Activated naive CD8-positive, alpha-beta T cell treated with anti-CD3 and anti-CD28 coated beads for 36 hours (primary cell): ENCODE data around the gene SENP5. TPM values are rescaled to one million over a fixed set of nuclear protein-coding genes. Genes with fewer than 3 reads are reported as not detected.

Experiments used
- DNase-seq: peaks from one replicate; pipeline ENCODE4 v3.0.0; 2021
- H3K27ac Mint-ChIP-seq: one replicate; pipeline ENCODE4 v1.8.0; 2022; ENCODE audit warnings: mild to moderate bottlenecking, moderate library complexity, mixed read lengths
- H3K27me3 Mint-ChIP-seq: one replicate; pipeline ENCODE4 v1.8.0; 2022; ENCODE audit warnings: mild to moderate bottlenecking, mixed read lengths
- H3K36me3 Mint-ChIP-seq: one replicate; pipeline ENCODE4 v1.8.0; 2021; ENCODE audit warnings: mild to moderate bottlenecking, mixed read lengths
- H3K4me1 Mint-ChIP-seq: one replicate; pipeline ENCODE4 v1.8.0; 2021; ENCODE audit warnings: mixed read lengths
- H3K4me3 Mint-ChIP-seq: one replicate; pipeline ENCODE4 v1.8.0; 2022; ENCODE audit warnings: mild to moderate bottlenecking, moderate library complexity, mixed read lengths
- H3K9me3 Mint-ChIP-seq: one replicate; pipeline ENCODE4 v1.8.0; 2022; ENCODE audit warnings: mixed read lengths
- total RNA-seq, 2 experiments: library from RNA; stranded (reverse); gene quantifications; one replicate each; pipeline ENCODE4 v1.2.3, GENCODE V29; 2021

The SENP5 gene
- total RNA-seq, 2 experiments from 2014 or later = 28.1 to 31.9 TPM

- peaks cover 4% of the 10 kb centered on the region for H3K36me3 Mint-ChIP-seq
- H3K4me3 Mint-ChIP-seq = peak overlapping the region; percentile 33
Observed at GRCh38 chr3:196966526-196967401, 99.0 kb downstream of the SENP5 start.

GRCh38 chr3:196967412-196968232 is 99.9 kb downstream of the SENP5 start:
- H3K9me3 Mint-ChIP-seq = no peaks in the 10 kb centered on the region
- peaks cover 14% of the 10 kb centered on the region for H3K4me1 Mint-ChIP-seq
- peak overlapping the region; percentile 66 for H3K4me3 Mint-ChIP-seq
- H3K27me3 Mint-ChIP-seq = peaks cover 32% of the 10 kb centered on the region
- no peak for DNase-seq
- H3K27ac Mint-ChIP-seq = no peak overlapping the region
- H3K36me3 Mint-ChIP-seq = peaks cover 4% of the 10 kb centered on the region

More at GRCh38 chr3:196966526-196967401, 99.0 kb downstream of the SENP5 start:
- no peak for DNase-seq
- Mint-ChIP-seq H3K27me3 (peaks cover 32% of the 10 kb centered on the region), H3K4me1 (peaks cover 14% of the 10 kb centered on the region), H3K27ac (no peak overlapping the region), H3K9me3 (no peaks in the 10 kb centered on the region)

- Mint-ChIP-seq H3K27me3 (peaks cover 29% of the 10 kb centered on the region), H3K36me3 (peaks cover 4% of the 10 kb centered on the region), H3K9me3 (no peaks in the 10 kb centered on the region), H3K4me1 (peaks cover 10% of the 10 kb centered on the region), H3K27ac (peak within 1 kb of the TSS; percentile 51), H3K4me3 (peak within 1 kb of the TSS; percentile 78)
- DNase-seq = peak; percentile 53
Observed at GRCh38 chr3:196968233-196969133, 100.8 kb downstream of the SENP5 start, which contains the start of gene PIGZ. PIGZ (minus strand) TSS chr3:196968833; CDS start chr3:196952031, 16,802 bp downstream.

- H3K9me3 Mint-ChIP-seq = no peaks in the 10 kb centered on the region
- H3K27me3 Mint-ChIP-seq = peaks cover 29% of the 10 kb centered on the region
- peak overlapping the region; percentile 78 for H3K4me3 Mint-ChIP-seq
- H3K4me1 Mint-ChIP-seq = peaks cover 10% of the 10 kb centered on the region
- DNase-seq = peak; percentile 61
- peaks cover 4% of the 10 kb centered on the region for H3K36me3 Mint-ChIP-seq
- peak overlapping the region; percentile 51 for H3K27ac Mint-ChIP-seq
Observed at GRCh38 chr3:196969134-196969659, 101.5 kb downstream of the SENP5 start.

DNA sequence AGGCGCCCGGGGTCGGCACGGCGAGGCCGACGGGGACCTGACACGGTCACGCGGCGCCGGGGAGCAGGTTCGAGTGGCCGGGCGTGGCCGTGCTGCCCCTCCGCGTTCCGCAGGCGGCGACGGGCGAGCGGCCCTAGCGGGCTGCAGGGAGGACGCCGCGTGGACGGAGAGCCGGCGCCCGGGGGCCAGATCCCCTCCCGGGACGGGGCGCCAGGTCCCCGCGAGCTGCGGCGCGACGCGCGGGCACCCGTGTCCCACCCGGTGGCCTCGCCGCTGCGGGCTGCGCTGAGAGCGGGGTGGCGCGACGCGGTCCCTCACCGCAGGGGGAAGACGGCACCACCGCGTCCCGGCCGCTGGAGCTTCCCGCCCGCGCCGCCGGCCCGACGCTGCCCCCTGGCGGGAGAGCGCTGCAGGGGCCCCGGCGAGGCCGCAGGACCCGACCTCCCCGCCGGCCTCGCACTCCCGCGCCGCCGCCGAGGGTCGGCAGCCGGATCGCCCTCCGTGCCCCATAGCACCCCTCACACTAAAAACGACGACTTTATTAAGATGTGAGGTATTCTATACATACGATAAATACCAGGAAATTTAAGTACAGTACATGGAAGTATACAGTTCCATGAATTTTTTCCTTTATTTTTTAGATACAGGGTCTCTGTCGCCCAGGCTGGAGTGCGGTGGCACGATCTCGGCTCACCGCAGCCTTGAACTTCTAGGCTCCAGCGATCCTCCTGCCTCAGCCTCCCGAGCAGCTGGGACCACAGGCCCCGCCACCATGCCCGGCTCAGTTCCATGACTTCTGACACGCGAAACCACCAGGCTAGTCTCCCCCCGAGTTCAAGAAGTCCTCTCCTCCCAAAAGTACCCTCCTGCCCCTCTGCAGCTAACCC is 102.2 kb downstream of the SENP5 start:
- peak overlapping the region; percentile 66 for H3K4me3 Mint-ChIP-seq
- H3K27ac Mint-ChIP-seq = no peak overlapping the region
- H3K9me3 Mint-ChIP-seq = no peaks in the 10 kb centered on the region
- peaks cover 29% of the 10 kb centered on the region for H3K27me3 Mint-ChIP-seq
- H3K36me3 Mint-ChIP-seq = peaks cover 4% of the 10 kb centered on the region
- peak; percentile 83 for DNase-seq
- H3K4me1 Mint-ChIP-seq = peaks cover 10% of the 10 kb centered on the region

- Mint-ChIP-seq H3K9me3 (no peaks in the 10 kb centered on the region), H3K4me3 (peak overlapping the region; percentile 66), H3K27me3 (peaks cover 29% of the 10 kb centered on the region), H3K4me1 (peaks cover 10% of the 10 kb centered on the region), H3K27ac (no peak overlapping the region), H3K36me3 (peaks cover 4% of the 10 kb centered on the region)
- DNase-seq = no peak
Observed at GRCh38 chr3:196970547-196971093, 102.9 kb downstream of the SENP5 start.

DNA sequence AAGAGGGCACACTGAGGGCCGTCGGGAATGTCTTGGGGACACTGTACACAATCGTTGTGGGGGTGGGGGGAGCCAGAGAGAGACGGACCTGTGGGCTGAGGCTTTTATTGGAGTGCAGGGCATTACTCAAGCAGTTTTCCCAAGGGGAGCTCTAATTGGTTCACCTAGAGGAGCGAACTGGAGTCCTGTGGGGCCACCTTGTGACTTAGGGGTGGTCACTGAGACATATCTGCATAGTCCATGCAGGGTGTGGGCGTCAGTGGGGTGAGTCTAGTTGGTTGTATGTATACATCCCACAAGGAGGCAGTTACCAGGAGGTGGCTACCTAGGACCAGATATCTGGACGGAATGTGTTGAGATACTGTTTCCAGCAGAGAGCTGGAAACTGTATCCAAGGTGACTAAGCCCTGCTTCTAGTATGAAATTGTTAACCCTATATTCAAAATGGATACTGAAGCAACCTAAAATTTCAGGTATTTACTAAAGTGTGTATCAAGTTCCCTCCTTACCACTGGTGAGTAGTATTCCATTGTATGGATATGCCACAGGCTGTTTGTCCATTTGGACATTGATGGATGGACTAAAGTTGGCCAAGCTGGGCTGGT is 103.5 kb downstream of the SENP5 start:
- no peak for DNase-seq
- H3K36me3 Mint-ChIP-seq = peaks cover 4% of the 10 kb centered on the region
- H3K4me1 Mint-ChIP-seq = peaks cover 10% of the 10 kb centered on the region
- H3K4me3 Mint-ChIP-seq = no peak overlapping the region
- peaks cover 29% of the 10 kb centered on the region for H3K27me3 Mint-ChIP-seq
- H3K27ac Mint-ChIP-seq = no peak overlapping the region
- no peaks in the 10 kb centered on the region for H3K9me3 Mint-ChIP-seq

- no peak overlapping the region for H3K4me3 Mint-ChIP-seq
- no peak overlapping the region for H3K27ac Mint-ChIP-seq
- H3K36me3 Mint-ChIP-seq = no peaks in the 10 kb centered on the region
- peaks cover 8% of the 10 kb centered on the region for H3K4me1 Mint-ChIP-seq
- DNase-seq = no peak
- no peaks in the 10 kb centered on the region for H3K9me3 Mint-ChIP-seq
- H3K27me3 Mint-ChIP-seq = peaks cover 18% of the 10 kb centered on the region
Observed at GRCh38 chr3:196974661-196975060, 106.9 kb downstream of the SENP5 start.

DNA sequence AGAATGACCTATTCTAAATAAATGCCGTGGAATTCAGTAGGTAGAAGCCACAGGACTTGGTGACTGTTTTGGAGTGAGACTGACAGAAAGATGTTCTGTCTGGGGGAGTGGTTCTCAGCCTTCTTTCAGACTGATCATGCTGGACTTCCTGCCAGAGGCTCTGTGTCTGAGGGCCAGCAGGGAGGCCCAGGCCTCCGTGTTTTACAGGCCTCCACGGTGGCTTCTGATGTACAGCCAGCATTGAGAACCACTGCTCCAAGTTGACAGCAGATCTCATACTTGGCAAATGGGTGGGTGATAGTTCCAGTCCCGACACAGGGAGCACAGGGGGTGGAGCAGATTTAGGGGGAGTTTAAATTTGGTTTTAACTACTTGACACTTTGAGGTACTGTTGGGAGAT is 107.6 kb downstream of the SENP5 start:
- Mint-ChIP-seq H3K36me3 (no peaks in the 10 kb centered on the region), H3K27me3 (peaks cover 19% of the 10 kb centered on the region), H3K4me3 (no peak overlapping the region), H3K27ac (no peak overlapping the region), H3K4me1 (peaks cover 5% of the 10 kb centered on the region), H3K9me3 (no peaks in the 10 kb centered on the region)
- no peak for DNase-seq

DNA sequence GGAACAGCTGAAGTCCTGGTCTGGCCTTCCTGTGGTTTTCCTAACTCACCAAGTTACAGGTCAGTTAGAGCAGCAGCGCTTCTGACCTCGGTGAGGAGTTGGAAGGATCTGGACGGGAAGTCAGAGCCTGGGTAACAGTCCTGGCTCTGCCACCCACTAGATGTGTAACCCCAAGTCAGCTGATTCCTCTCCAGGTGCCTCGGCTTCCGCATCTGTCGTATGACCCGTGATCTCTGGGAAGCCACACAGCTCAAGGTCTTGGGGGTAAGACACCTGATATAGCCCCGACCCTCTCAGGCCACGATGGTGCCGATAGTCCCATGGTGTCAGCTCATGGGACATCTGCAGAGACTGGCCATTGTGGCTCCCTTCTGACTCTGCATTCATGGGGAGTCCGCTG is 109.2 kb downstream of the SENP5 start:
- DNase-seq = no peak
- Mint-ChIP-seq H3K4me3 (no peak overlapping the region), H3K27ac (no peak overlapping the region), H3K4me1 (peaks cover 3% of the 10 kb centered on the region), H3K9me3 (no peaks in the 10 kb centered on the region), H3K27me3 (peaks cover 17% of the 10 kb centered on the region), H3K36me3 (no peaks in the 10 kb centered on the region)

DNA sequence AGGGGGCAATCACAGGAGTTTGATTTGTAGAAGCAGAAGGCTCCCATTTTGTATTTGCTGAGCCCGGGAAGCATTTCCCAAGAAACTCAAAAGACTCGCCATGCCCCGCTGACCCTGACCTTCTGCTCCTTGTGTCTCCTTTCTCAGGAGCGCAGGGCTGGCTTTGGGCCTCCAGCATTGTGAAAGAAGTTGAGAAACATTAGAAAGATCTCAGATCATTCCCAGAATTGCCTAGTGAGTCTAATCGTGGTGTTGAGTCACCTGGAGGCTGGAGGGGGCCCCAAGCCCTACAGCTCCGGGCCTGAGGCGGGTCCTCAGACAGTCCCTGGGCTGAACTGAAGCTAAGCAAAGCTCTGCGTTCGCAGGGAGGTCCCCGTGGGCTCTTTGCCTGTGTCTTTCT is 111.8 kb downstream of the SENP5 start:
- DNase-seq = no peak
- H3K4me3 Mint-ChIP-seq = no peak overlapping the region
- peaks cover 9% of the 10 kb centered on the region for H3K9me3 Mint-ChIP-seq

GRCh38 chr3:196981657-196982056 is 113.9 kb downstream of the SENP5 start:
- peaks cover 17% of the 10 kb centered on the region for H3K27me3 Mint-ChIP-seq
- H3K4me1 Mint-ChIP-seq = peaks cover 3% of the 10 kb centered on the region
- H3K4me3 Mint-ChIP-seq = no peak overlapping the region
- no peak overlapping the region for H3K27ac Mint-ChIP-seq
- H3K9me3 Mint-ChIP-seq = peaks cover 9% of the 10 kb centered on the region
- peaks cover 7% of the 10 kb centered on the region for H3K36me3 Mint-ChIP-seq
- DNase-seq = no peak

More for the DNA sequence above, 111.8 kb downstream of the SENP5 start:
- Mint-ChIP-seq H3K27me3 (peaks cover 17% of the 10 kb centered on the region), H3K27ac (no peak overlapping the region), H3K36me3 (peaks cover 7% of the 10 kb centered on the region), H3K4me1 (peaks cover 3% of the 10 kb centered on the region)

DNA sequence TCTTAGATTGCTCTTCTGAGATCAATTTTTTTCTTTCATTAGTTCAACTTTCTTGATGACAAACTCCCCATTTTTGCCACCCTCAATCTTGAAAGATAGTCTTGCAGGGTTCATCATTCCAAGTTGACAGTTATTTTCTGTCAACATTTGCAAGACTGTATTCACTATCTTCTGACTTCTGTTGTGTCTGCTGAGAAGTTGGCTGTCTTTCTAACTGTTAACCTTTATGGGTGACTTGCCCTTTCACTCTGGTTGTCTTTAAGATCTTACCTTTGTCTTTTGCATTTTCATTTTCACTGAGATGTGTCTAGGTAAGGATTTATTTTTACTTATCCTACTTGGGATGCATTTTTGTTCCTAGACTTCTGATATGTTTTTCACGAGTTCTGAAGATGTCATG is 115.5 kb downstream of the SENP5 start:
- Mint-ChIP-seq H3K36me3 (peaks cover 7% of the 10 kb centered on the region), H3K4me1 (peaks cover 3% of the 10 kb centered on the region), H3K27me3 (peaks cover 19% of the 10 kb centered on the region), H3K9me3 (peaks cover 9% of the 10 kb centered on the region), H3K4me3 (no peak overlapping the region), H3K27ac (no peak overlapping the region)
- no peak for DNase-seq
